ENCODE data around the gene VOPP1.

Gene VOPP1

GRCh38 chr7:55558962-55559920 lies 13.1 kb downstream of the VOPP1 start:
- TF ChIP-seq CTCF (IDR thresholded peaks at IDR 0.05; ENCODE audit: low read depth, low read length) (no peak), POLR2A (IDR thresholded peaks at IDR 0.05; ENCODE audit: extremely low read depth, insufficient read length) (no peak), MAX (IDR thresholded peaks at IDR 0.05; ENCODE audit: low read depth, low read length) (no peak), MYC (IDR thresholded peaks at IDR 0.05; ENCODE audit: low read depth, low read length) (no peak)
- DNase-seq (ENCODE audit: low read depth), result no peak

GRCh38 chr7:55557666-55558188 lies 14.6 kb downstream of the VOPP1 start:
- no peak for DNase-seq (ENCODE audit: low read depth)
- H3K4me3 ChIP-seq (ENCODE audit: low read depth, low read length), result no peak overlapping the region
- TF ChIP-seq MYC (IDR thresholded peaks at IDR 0.05; ENCODE audit: low read depth, low read length), result no peak

More at GRCh38 chr7:55558962-55559920, 13.1 kb downstream of the VOPP1 start:
- no peak overlapping the region for H3K4me3 ChIP-seq (ENCODE audit: low read depth, low read length)

- no peak overlapping the region for H3K4me3 ChIP-seq (ENCODE audit: low read depth, low read length)
- no peak for TF ChIP-seq CTCF (IDR thresholded peaks at IDR 0.05; ENCODE audit: low read depth, low read length)
- DNase-seq (ENCODE audit: low read depth), result no peak
Observed at GRCh38 chr7:55556492-55556891, 15.8 kb downstream of the VOPP1 start.

GRCh38 chr7:55556031-55556430 lies 16.3 kb downstream of the VOPP1 start:
- H3K4me3 ChIP-seq (ENCODE audit: low read depth, low read length), result no peak overlapping the region
- DNase-seq (ENCODE audit: low read depth), result no peak
- no peak for TF ChIP-seq POLR2A (IDR thresholded peaks at IDR 0.05; ENCODE audit: extremely low read depth, insufficient read length)
- no peak for TF ChIP-seq MAX (IDR thresholded peaks at IDR 0.05; ENCODE audit: low read depth, low read length)
- TF ChIP-seq CTCF (IDR thresholded peaks at IDR 0.05; ENCODE audit: low read depth, low read length), result no peak
- no peak for TF ChIP-seq MYC (IDR thresholded peaks at IDR 0.05; ENCODE audit: low read depth, low read length)

- no peak for TF ChIP-seq CTCF (IDR thresholded peaks at IDR 0.05; ENCODE audit: low read depth, low read length)
- TF ChIP-seq MYC (IDR thresholded peaks at IDR 0.05; ENCODE audit: low read depth, low read length), result no peak
- TF ChIP-seq MAX (IDR thresholded peaks at IDR 0.05; ENCODE audit: low read depth, low read length), result no peak
- no peak for TF ChIP-seq POLR2A (IDR thresholded peaks at IDR 0.05; ENCODE audit: extremely low read depth, insufficient read length)
- no peak for DNase-seq (ENCODE audit: low read depth)
- no peak overlapping the region for H3K4me3 ChIP-seq (ENCODE audit: low read depth, low read length)
Observed at GRCh38 chr7:55555160-55555559, 17.1 kb downstream of the VOPP1 start.

GRCh38 chr7:55554038-55554437 lies 18.3 kb downstream of the VOPP1 start:
- TF ChIP-seq POLR2A (IDR thresholded peaks at IDR 0.05; ENCODE audit: extremely low read depth, insufficient read length) (no peak), MYC (IDR thresholded peaks at IDR 0.05; ENCODE audit: low read depth, low read length) (no peak), CTCF (IDR thresholded peaks at IDR 0.05; ENCODE audit: low read depth, low read length) (no peak), MAX (IDR thresholded peaks at IDR 0.05; ENCODE audit: low read depth, low read length) (no peak)
- no peak for DNase-seq (ENCODE audit: low read depth)
- no peak overlapping the region for H3K4me3 ChIP-seq (ENCODE audit: low read depth, low read length)

Data from NB4 (cell line).